Stomach (tissue), 4 donors: Measurements from ENCODE around the gene DNAJC11.

Experiments
- EP300 ChIP-seq: sonication (generic); formaldehyde crosslinking; IDR thresholded peaks from one replicate; pipeline ENCODE4 v1.6.1; 2017; ENCODE audit warnings: antibody characterized with exemption
- POLR2A ChIP-seq, 4 donors: fragments of 450-650 bp; IDR thresholded peaks; one replicate each; pipeline ENCODE4 v1.6.1; 2016; ENCODE audit warnings: antibody characterized with exemption in 4 of 4, control low read depth in 2 of 4, mild to moderate bottlenecking in 1 of 4, moderate library complexity in 1 of 4
- TF ChIP-seq, protein P1 (sequence below), 7 experiments: fragments of 450-650 bp in 4 of 7; fragments of 200-600 bp in 3 of 7; sonication (generic) in 3 of 7; IDR thresholded peaks; one replicate each; pipeline ENCODE4 v1.5.1; 2016 to 2019; ENCODE audit warnings: antibody characterized with exemption in 7 of 7, control low read depth in 2 of 7, mild to moderate bottlenecking in 1 of 7

DNA sequence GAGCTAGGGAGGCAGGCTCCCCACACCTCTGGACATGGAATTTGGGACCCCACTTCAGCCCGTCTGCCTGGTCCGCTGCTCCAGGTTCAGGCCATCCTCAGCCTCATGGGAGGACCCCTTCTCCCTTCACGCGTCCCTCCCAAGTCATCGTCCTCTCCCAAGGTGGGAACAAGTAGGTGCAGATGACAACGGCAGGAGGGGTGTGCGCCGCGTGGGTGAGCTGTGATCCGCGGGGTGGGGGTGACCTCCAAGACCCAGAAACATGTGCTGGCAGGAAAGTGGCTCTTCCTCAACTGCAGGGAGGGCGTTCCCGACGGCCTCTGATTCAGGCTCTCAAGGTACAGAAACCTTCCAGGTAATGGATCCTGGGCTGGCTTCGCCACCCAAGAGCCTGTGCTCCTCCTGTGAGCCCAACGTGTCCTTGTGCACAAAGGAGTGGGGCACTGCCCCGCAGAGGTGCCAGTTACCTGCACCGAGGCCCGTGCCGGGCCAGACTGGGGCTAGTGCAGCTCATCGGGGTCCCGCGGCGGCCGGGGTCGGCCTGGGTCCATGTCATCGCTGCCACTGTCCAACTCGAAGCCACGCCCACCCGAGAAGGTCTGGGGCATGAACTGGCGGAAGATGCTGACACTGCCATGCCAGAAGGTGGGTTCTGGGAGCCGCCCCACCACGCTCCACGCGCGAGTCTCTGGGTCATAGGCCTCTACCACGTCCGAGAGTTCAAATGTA lies 108.6 kb downstream of the DNAJC11 start:
- TF ChIP-seq, protein P1, sequence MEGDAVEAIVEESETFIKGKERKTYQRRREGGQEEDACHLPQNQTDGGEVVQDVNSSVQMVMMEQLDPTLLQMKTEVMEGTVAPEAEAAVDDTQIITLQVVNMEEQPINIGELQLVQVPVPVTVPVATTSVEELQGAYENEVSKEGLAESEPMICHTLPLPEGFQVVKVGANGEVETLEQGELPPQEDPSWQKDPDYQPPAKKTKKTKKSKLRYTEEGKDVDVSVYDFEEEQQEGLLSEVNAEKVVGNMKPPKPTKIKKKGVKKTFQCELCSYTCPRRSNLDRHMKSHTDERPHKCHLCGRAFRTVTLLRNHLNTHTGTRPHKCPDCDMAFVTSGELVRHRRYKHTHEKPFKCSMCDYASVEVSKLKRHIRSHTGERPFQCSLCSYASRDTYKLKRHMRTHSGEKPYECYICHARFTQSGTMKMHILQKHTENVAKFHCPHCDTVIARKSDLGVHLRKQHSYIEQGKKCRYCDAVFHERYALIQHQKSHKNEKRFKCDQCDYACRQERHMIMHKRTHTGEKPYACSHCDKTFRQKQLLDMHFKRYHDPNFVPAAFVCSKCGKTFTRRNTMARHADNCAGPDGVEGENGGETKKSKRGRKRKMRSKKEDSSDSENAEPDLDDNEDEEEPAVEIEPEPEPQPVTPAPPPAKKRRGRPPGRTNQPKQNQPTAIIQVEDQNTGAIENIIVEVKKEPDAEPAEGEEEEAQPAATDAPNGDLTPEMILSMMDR (IDR thresholded peaks at IDR 0.05): no peak
- TF ChIP-seq POLR2A (IDR thresholded peaks at IDR 0.05) (no peak), EP300 (no peak)
